ENCODE measurements around the gene NPC1. TPM values are rescaled to one million over a fixed set of nuclear protein-coding genes. Genes with fewer than 3 reads are reported as not detected.

Gene NPC1
- total RNA-seq, 4 donors from 2014 or later, result 35.7 to 99.4 (median 46.2) TPM

- Histone ChIP-seq H3K27me3 (no peaks in the 10 kb centered on the region), H3K4me3 (no peak overlapping the region), H3K9me3 (no peaks in the 10 kb centered on the region), H3K36me3 (peaks cover 4 to 100% of the 10 kb centered on the region in 2 donors), H3K4me1 (no peaks in the 10 kb centered on the region), H3K27ac (no peak overlapping the region)
- no peak for DNase-seq
- no peak for ATAC-seq
- in situ Hi-C loops (cut with MboI; ENCODE audit: low sequenced_read_pairs in 4 of 4) (no loop called here), intact Hi-C loops (cut with DNase I; ENCODE audit: low total_unique reads) (no loop called here)
- no peak for TF ChIP-seq CTCF (IDR thresholded peaks at IDR 0.05 in 4 of 5, conservative IDR thresholded peaks at IDR 0.05 in 1 of 5)
- no peak for TF ChIP-seq POLR2A (IDR thresholded peaks at IDR 0.05)
These were observed 49.0 kb downstream of the NPC1 start for GRCh38 chr18:23537274-23537673.

- in situ Hi-C loops (cut with MboI; ENCODE audit: low sequenced_read_pairs in 4 of 4), result no loop called here
- intact Hi-C loops (cut with DNase I; ENCODE audit: low total_unique reads), result no loop called here
- ATAC-seq (no peak), DNase-seq (no peak)
- Histone ChIP-seq H3K27me3 (no peaks in the 10 kb centered on the region), H3K4me3 (no peak overlapping the region), H3K9me3 (no peaks in the 10 kb centered on the region), H3K36me3 (peaks cover 4 to 100% of the 10 kb centered on the region in 2 donors), H3K27ac (no peak overlapping the region), H3K4me1 (no peaks in the 10 kb centered on the region)
- TF ChIP-seq CTCF (IDR thresholded peaks at IDR 0.05 in 4 of 5, conservative IDR thresholded peaks at IDR 0.05 in 1 of 5) (no peak), POLR2A (IDR thresholded peaks at IDR 0.05) (no peak)
These were observed 50.1 kb downstream of the NPC1 start for GRCh38 chr18:23536204-23536603.

- no peaks in the 10 kb centered on the region for H3K4me1 ChIP-seq
- H3K27me3 ChIP-seq, result no peaks in the 10 kb centered on the region
- no peaks in the 10 kb centered on the region for H3K9me3 ChIP-seq
- H3K27ac ChIP-seq, result no peak overlapping the region
- no peak for TF ChIP-seq CTCF (IDR thresholded peaks at IDR 0.05 in 4 of 5, conservative IDR thresholded peaks at IDR 0.05 in 1 of 5)
- TF ChIP-seq POLR2A (IDR thresholded peaks at IDR 0.05), result no peak
- no peak for ATAC-seq
- intact Hi-C loops (cut with DNase I; ENCODE audit: low total_unique reads), result no loop called here
- peaks cover 4 to 100% of the 10 kb centered on the region in 2 donors for H3K36me3 ChIP-seq
- no peak overlapping the region for H3K4me3 ChIP-seq
- in situ Hi-C loops (cut with MboI; ENCODE audit: low sequenced_read_pairs in 4 of 4), result no loop called here
- no peak for DNase-seq
These were observed 52.0 kb downstream of the NPC1 start for GRCh38 chr18:23534276-23534675.

- DNase-seq (no peak), ATAC-seq (no peak)
- intact Hi-C loops (cut with DNase I; ENCODE audit: low total_unique reads), result no loop called here
- TF ChIP-seq CTCF (IDR thresholded peaks at IDR 0.05 in 4 of 5, conservative IDR thresholded peaks at IDR 0.05 in 1 of 5) (no peak), POLR2A (IDR thresholded peaks at IDR 0.05) (no peak)
- no peak overlapping the region for H3K27ac ChIP-seq
- H3K27me3 ChIP-seq, result no peaks in the 10 kb centered on the region
- H3K9me3 ChIP-seq, result no peaks in the 10 kb centered on the region
- in situ Hi-C loops (cut with MboI; ENCODE audit: low sequenced_read_pairs in 4 of 4), result no loop called here
- peaks cover 0 to 7% of the 10 kb centered on the region in 2 donors for H3K4me1 ChIP-seq
- peaks cover 0 to 99% of the 10 kb centered on the region in 2 donors for H3K36me3 ChIP-seq
- H3K4me3 ChIP-seq, result no peak overlapping the region
These were observed 53.5 kb downstream of the NPC1 start for GRCh38 chr18:23532848-23533247.

GRCh38 chr18:23531912-23532311 is 54.4 kb downstream of the NPC1 start:
- DNase-seq, result no peak
- TF ChIP-seq CTCF (IDR thresholded peaks at IDR 0.05 in 4 of 5, conservative IDR thresholded peaks at IDR 0.05 in 1 of 5), result no peak
- no peak for TF ChIP-seq POLR2A (IDR thresholded peaks at IDR 0.05)
- Histone ChIP-seq H3K27ac (no peak overlapping the region), H3K4me3 (no peak overlapping the region), H3K4me1 (peaks cover 0 to 7% of the 10 kb centered on the region in 2 donors), H3K36me3 (peaks cover 0 to 97% of the 10 kb centered on the region in 2 donors), H3K9me3 (no peaks in the 10 kb centered on the region), H3K27me3 (no peaks in the 10 kb centered on the region)
- ATAC-seq, result no peak
- intact Hi-C loops (cut with DNase I; ENCODE audit: low total_unique reads), result no loop called here
- in situ Hi-C loops (cut with MboI; ENCODE audit: low sequenced_read_pairs in 4 of 4), result no loop called here
